K562 (cell line): ENCODE measurements around the gene ZNF300. TPM values are rescaled to one million over a fixed set of nuclear protein-coding genes. Genes with fewer than 3 reads are reported as not detected.

Experiments
- ATF7 ChIP-seq: fragments of 450-650 bp; IDR thresholded peaks from 2 replicates; pipeline ENCODE4 v1.7.1; 2014; ENCODE audit warnings: mild to moderate bottlenecking, moderate library complexity
- ETS2 ChIP-seq: IDR thresholded peaks from 2 replicates; pipeline ENCODE4 v1.6.1; 2016; ENCODE audit warnings: borderline replicate concordance, missing genetic modification characterization, mild to moderate bottlenecking, moderate library complexity, missing compliant biosample characterization; ENCODE audit not compliant: poor library complexity, severe bottlenecking
- ETV5 ChIP-seq: sonication (generic); formaldehyde crosslinking; IDR thresholded peaks from 2 replicates; pipeline ENCODE4 v1.4.0; 2020; ENCODE audit warnings: low read depth, mild to moderate bottlenecking, missing genetic modification reagents
- FOXA3 ChIP-seq, 2 experiments: fragments of 450-650 bp in 1 of 2; sonication (generic) in 1 of 2; formaldehyde crosslinking; IDR thresholded peaks in 1 of 2; conservative IDR thresholded peaks in 1 of 2; 2 replicates each; pipeline versions ENCODE4 v1.4.0 to v1.8.0; 2020 to 2022; ENCODE audit warnings: mild to moderate bottlenecking in 2 of 2, missing genetic modification reagents in 1 of 2
- JUND ChIP-seq, 2 experiments: IDR thresholded peaks; 2 replicates in 1 of 2; 3 replicates in 1 of 2; pipeline ENCODE4 v1.6.1; 2011; ENCODE audit warnings: borderline replicate concordance in 2 of 2, low read depth in 2 of 2, low read length in 2 of 2, improper control_type of control experiment in 1 of 2, missing biosample characterization in 1 of 2, missing genetic modification characterization in 1 of 2, missing genetic modification reagents in 1 of 2
- L3MBTL2 ChIP-seq: fragments of 450-650 bp; IDR thresholded peaks from 2 replicates; pipeline ENCODE4 v1.6.1; 2016; ENCODE audit warnings: mild to moderate bottlenecking, moderate library complexity
- LEF1 ChIP-seq: fragments of 450-650 bp; IDR thresholded peaks from 2 replicates; pipeline ENCODE4 v1.6.1; 2016; ENCODE audit warnings: mild to moderate bottlenecking
- MTA3 ChIP-seq: fragments of 450-650 bp; formaldehyde crosslinking; IDR thresholded peaks from 2 replicates; pipeline ENCODE4 v1.6.1; 2017; ENCODE audit warnings: mild to moderate bottlenecking, borderline replicate concordance
- PRMT5 ChIP-seq: sonication (generic); formaldehyde crosslinking; IDR thresholded peaks from 2 replicates; pipeline ENCODE4 v1.5.0; 2020; ENCODE audit warnings: missing genetic modification reagents
- RB1 ChIP-seq: fragments of 450-650 bp; IDR thresholded peaks from 2 replicates; pipeline ENCODE4 v1.6.1; 2017; ENCODE audit warnings: low read depth, mild to moderate bottlenecking
- SMARCB1 ChIP-seq: IDR thresholded peaks from 2 replicates; pipeline ENCODE4 v1.6.1; 2011; ENCODE audit warnings: improper control_type of control experiment, low read depth; ENCODE audit not compliant: insufficient read length
- STAG1 ChIP-seq: sonication (generic); formaldehyde crosslinking; IDR thresholded peaks from 2 replicates; pipeline ENCODE4 v1.5.0; 2020; ENCODE audit warnings: missing genetic modification reagents, borderline replicate concordance
- ZNF324 ChIP-seq: fragments of 250-450 bp; sonication (Bioruptor Pico); IDR thresholded peaks from 2 replicates; pipeline ENCODE4 v1.4.0; 2020; ENCODE audit warnings: mild to moderate bottlenecking
- polyA plus RNA-seq, 8 experiments: library from polyadenylated mRNA; depleted of rRNA in 4 of 8; stranded (reverse) in 5 of 8; unstranded in 3 of 8; fragments of >200 nt; fragmentation: Nextera tagmentation in 2 of 8; fragmentation: Illumina TruSeq in 1 of 8; extraction: Ambion mirVana in 2 of 8; extraction: Trizol in 1 of 8; gene quantifications; 2 replicates each; pipeline versions ENCODE4 v1.2.1 to v1.2.3, GENCODE V29; 2011 to 2014; ENCODE audit warnings: inconsistent platforms in 1 of 8, missing spikeins in 1 of 8
- total RNA-seq, 7 experiments: library from RNA; depleted of rRNA in 6 of 7; stranded (reverse); fragments of >200 nt in 6 of 7; fragmentation: Illumina TruSeq in 2 of 7; extraction: Trizol in 2 of 7; gene quantifications; 2 replicates each; pipeline versions ENCODE4 v1.2.1 to v1.2.3, GENCODE V29; 2011 to 2021; ENCODE audit warnings: low replicate concordance in 1 of 7
- TF ChIP-seq, protein P1 (sequence below): sonication (generic); formaldehyde crosslinking; IDR thresholded peaks from 2 replicates; pipeline ENCODE4 v1.8.1; 2022; ENCODE audit warnings: missing genetic modification reagents
- TF ChIP-seq, protein P2 (sequence below), 2 experiments: fragments of 450-650 bp in 1 of 2; sonication (generic) in 1 of 2; formaldehyde crosslinking in 1 of 2; IDR thresholded peaks in 1 of 2; conservative IDR thresholded peaks in 1 of 2; 2 replicates each; pipeline versions ENCODE4 v1.6.1 to v1.8.1; 2016 to 2023; ENCODE audit warnings: mild to moderate bottlenecking in 2 of 2, moderate library complexity in 2 of 2, inconsistent platforms in 1 of 2, missing genetic modification reagents in 1 of 2
- TF ChIP-seq, protein P3 (sequence below): sonication (generic); formaldehyde crosslinking; IDR thresholded peaks from 2 replicates; pipeline ENCODE4 v1.9.0; 2022; ENCODE audit warnings: mild to moderate bottlenecking, missing genetic modification reagents
- TF ChIP-seq, protein P4 (sequence below), 2 experiments: IDR thresholded peaks; 2 replicates each; pipeline ENCODE4 v1.6.1; 2011; ENCODE audit warnings: borderline replicate concordance in 1 of 2, control low read depth in 1 of 2, low read depth in 1 of 2, low read length in 1 of 2, mild to moderate bottlenecking in 1 of 2, mixed read lengths in 1 of 2, moderate library complexity in 1 of 2; ENCODE audit not compliant: insufficient read depth in 1 of 2, insufficient read length in 1 of 2, poor library complexity in 1 of 2, severe bottlenecking in 1 of 2; ENCODE audit errors: extremely low read depth in 1 of 2

ZNF300 gene
- total and polyA plus RNA-seq, 9 of the 15 experiments (the other 6 are each of a cell fraction or from before 2014, with no cell fraction given): 4.4 to 13.2 (median 11.1) TPM

DNA sequence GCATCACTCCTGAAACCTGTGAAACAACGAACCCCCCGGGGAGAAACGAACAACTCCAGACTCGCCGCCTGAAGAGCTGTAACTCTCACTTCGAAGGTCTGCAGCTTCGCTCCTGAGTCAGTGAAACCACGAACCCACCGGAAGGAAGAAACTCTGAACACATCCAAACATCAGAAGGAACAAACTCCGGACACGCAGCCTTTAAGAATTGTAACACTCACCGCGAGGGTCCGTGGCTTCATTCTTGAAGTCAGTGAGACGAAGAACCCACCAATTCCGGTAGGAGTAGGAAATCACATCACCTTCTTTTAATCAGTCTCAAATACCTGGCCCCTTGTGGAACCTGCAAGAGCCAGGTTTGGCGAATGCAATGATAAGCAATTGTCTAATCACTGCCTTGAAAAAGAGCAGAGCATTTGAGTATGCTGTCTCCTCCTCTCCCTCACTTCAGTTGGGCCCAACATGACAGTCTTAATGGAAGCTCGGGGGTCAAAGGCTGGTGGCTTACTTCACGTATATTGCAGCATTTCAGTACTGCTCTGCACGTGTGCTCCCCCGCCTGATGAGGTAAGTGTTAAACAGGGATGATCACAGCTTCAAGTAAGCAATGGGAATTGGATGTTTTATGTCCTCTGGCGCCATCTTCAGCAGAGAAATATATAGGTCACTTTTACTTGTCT lies 58.0 kb downstream of the ZNF300 start (continued):
- TF ChIP-seq, protein P1, sequence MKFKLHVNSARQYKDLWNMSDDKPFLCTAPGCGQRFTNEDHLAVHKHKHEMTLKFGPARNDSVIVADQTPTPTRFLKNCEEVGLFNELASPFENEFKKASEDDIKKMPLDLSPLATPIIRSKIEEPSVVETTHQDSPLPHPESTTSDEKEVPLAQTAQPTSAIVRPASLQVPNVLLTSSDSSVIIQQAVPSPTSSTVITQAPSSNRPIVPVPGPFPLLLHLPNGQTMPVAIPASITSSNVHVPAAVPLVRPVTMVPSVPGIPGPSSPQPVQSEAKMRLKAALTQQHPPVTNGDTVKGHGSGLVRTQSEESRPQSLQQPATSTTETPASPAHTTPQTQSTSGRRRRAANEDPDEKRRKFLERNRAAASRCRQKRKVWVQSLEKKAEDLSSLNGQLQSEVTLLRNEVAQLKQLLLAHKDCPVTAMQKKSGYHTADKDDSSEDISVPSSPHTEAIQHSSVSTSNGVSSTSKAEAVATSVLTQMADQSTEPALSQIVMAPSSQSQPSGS (CRISPR knock-in tag): peak; percentile 81; the same call in 1 of the 2 replicates
- peak; percentile 97 for TF ChIP-seq ATF7
- TF ChIP-seq ETS2 (tag): no peak
- TF ChIP-seq, protein P2, sequence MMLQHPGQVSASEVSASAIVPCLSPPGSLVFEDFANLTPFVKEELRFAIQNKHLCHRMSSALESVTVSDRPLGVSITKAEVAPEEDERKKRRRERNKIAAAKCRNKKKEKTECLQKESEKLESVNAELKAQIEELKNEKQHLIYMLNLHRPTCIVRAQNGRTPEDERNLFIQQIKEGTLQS (IDR thresholded peaks at IDR 0.05): peak; percentile 91
- TF ChIP-seq, protein P2 (CRISPR knock-in tag; conservative IDR thresholded peaks at IDR 0.05): no peak; the same call in 1 of the 2 replicates
- peak; percentile 35; the same call in 1 of the 2 replicates for TF ChIP-seq ETV5 (CRISPR knock-in tag)
- TF ChIP-seq LEF1: 0 out of 2 replicates have a peak, but pooled peaks have one; percentile 17
- TF ChIP-seq PRMT5 (CRISPR knock-in tag): no peak
- TF ChIP-seq FOXA3 (CRISPR knock-in tag; conservative IDR thresholded peaks at IDR 0.05 in 1 of 2, IDR thresholded peaks at IDR 0.05 in 1 of 2): 0 out of 4 replicates have a peak, but pooled peaks of 1 of the 2 experiments have one; percentile 51
- TF ChIP-seq SMARCB1: no peak
- TF ChIP-seq, protein P3, sequence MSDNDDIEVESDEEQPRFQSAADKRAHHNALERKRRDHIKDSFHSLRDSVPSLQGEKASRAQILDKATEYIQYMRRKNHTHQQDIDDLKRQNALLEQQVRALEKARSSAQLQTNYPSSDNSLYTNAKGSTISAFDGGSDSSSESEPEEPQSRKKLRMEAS (CRISPR knock-in tag): peak; percentile 95
- TF ChIP-seq L3MBTL2: peak; percentile 99
- peak; percentile 94 for TF ChIP-seq JUND (IDR thresholded peaks at IDR 0.05; ENCODE audit: borderline replicate concordance, low read depth, low read length)
- peak; percentile 98 for TF ChIP-seq JUND (tag; IDR thresholded peaks at IDR 0.05; ENCODE audit: borderline replicate concordance, low read depth, low read length)
- TF ChIP-seq MTA3: 0 out of 2 replicates have a peak, but pooled peaks have one; percentile 26
- peak; percentile 53; the same call in 1 of the 2 replicates for TF ChIP-seq STAG1 (CRISPR knock-in tag)
- peak; percentile 9; the same call in 1 of the 2 replicates for TF ChIP-seq ZNF324 (CRISPR knock-in tag)
- TF ChIP-seq, protein P4, sequence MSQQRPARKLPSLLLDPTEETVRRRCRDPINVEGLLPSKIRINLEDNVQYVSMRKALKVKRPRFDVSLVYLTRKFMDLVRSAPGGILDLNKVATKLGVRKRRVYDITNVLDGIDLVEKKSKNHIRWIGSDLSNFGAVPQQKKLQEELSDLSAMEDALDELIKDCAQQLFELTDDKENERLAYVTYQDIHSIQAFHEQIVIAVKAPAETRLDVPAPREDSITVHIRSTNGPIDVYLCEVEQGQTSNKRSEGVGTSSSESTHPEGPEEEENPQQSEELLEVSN (IDR thresholded peaks at IDR 0.05; ENCODE audit: borderline replicate concordance in 1 of 2, extremely low read depth in 1 of 2, insufficient read depth in 1 of 2, insufficient read length in 1 of 2, low read depth in 1 of 2, low read length in 1 of 2, poor library complexity in 1 of 2, severe bottlenecking in 1 of 2): peak; percentile 83 to 95
- TF ChIP-seq RB1: peak; percentile 31; the same call in 1 of the 2 replicates
